ENCODE measurements around the gene TMPRSS7.

Gene TMPRSS7, protein sequence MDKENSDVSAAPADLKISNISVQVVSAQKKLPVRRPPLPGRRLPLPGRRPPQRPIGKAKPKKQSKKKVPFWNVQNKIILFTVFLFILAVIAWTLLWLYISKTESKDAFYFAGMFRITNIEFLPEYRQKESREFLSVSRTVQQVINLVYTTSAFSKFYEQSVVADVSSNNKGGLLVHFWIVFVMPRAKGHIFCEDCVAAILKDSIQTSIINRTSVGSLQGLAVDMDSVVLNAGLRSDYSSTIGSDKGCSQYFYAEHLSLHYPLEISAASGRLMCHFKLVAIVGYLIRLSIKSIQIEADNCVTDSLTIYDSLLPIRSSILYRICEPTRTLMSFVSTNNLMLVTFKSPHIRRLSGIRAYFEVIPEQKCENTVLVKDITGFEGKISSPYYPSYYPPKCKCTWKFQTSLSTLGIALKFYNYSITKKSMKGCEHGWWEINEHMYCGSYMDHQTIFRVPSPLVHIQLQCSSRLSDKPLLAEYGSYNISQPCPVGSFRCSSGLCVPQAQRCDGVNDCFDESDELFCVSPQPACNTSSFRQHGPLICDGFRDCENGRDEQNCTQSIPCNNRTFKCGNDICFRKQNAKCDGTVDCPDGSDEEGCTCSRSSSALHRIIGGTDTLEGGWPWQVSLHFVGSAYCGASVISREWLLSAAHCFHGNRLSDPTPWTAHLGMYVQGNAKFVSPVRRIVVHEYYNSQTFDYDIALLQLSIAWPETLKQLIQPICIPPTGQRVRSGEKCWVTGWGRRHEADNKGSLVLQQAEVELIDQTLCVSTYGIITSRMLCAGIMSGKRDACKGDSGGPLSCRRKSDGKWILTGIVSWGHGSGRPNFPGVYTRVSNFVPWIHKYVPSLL

DNA sequence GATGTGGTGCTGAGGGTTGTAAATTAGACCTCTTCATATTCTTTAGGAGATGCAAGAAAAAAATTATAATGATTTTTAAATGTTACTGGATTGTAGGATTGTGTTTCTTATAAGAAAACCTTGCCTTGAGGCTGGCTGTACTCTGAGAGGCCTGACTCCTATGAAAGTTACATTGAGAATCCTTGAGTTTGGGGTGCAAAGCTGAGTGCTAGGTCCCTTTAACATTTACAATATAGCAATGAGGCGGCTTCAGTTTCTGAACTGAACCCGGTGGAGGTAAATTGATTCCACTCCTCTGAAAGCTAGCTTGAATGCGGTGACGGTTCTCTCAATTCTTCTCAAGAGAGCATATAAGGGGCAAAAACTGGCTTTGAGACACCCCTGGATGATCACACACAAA, at the start of gene TMPRSS7:
Gene TMPRSS7 (plus strand): TSS at position 301 of the 400 bp plus-strand sequence. CDS start 110 bp downstream, outside the sequence.
- no peak for DNase-seq (ENCODE audit: low spot score)

DNA sequence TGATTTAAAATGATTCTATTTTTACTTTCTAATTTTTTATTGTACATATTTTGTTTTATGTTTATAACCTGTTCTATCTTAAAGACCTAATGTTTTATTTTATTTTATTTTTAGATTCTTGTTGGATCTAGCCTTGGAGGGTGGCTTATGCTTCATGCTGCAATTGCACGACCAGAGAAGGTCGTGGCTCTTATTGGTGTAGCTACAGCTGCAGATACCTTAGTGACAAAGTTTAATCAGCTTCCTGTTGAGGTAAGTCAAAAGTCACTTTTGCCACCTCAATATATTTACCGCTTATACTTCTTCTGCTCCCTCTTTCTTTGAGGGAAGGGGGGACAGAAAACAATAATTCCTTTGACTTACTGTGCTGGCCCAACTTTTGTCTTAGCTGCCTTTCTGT, 47.7 kb upstream of the TMPRSS7 start:
- DNase-seq (ENCODE audit: low spot score): no peak

DNA sequence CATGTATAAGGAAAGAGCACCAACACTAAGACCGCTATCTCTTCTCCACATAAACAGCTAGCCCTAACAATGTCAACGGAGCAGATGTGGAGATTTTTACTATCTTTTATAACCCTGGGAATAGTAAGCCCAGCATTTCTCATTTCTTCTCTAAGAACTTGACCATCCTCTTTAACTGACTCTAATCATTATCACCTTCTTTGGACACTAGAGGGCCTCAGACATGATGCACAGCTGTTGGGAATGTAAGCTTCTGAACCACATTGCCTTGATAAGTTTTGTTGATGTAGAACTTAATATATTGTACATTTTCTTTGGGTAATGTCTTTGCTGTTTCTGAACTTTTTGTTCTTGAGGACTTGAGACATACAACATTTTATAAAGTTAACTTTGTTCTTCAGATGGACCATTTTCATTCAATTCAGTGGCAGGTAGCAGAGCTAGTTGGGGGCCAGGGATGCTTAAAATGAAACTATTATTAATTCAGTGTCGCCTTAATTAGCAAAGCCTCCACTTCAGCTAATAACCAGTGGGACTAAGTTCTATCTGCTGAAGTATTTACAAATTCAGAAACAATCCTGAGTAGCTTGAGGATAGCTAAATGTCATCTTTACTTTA, 45.4 kb upstream of the TMPRSS7 start:
- peak; percentile 81 for DNase-seq (ENCODE audit: low spot score)

DNA sequence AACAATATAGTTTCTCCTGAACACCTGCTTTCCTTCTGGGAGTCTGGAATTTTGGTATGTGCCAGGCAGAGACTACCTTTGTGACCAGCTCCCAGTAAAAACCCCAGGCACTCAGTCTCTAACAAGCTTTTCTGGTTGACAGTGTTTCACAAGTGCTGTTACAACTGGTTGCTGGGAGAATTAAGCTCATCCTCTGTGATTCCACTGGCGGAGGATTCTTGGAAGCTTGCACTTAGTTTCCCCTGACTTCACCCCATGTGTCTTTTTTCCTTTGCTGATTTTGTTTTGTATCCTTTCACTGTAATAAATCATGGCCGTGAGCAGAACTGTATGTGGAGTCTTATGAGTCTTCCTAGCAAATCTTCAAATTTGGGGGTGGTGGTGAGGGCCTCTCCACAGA, 41.5 kb upstream of the TMPRSS7 start:
- no peak for DNase-seq (ENCODE audit: low spot score)

DNA sequence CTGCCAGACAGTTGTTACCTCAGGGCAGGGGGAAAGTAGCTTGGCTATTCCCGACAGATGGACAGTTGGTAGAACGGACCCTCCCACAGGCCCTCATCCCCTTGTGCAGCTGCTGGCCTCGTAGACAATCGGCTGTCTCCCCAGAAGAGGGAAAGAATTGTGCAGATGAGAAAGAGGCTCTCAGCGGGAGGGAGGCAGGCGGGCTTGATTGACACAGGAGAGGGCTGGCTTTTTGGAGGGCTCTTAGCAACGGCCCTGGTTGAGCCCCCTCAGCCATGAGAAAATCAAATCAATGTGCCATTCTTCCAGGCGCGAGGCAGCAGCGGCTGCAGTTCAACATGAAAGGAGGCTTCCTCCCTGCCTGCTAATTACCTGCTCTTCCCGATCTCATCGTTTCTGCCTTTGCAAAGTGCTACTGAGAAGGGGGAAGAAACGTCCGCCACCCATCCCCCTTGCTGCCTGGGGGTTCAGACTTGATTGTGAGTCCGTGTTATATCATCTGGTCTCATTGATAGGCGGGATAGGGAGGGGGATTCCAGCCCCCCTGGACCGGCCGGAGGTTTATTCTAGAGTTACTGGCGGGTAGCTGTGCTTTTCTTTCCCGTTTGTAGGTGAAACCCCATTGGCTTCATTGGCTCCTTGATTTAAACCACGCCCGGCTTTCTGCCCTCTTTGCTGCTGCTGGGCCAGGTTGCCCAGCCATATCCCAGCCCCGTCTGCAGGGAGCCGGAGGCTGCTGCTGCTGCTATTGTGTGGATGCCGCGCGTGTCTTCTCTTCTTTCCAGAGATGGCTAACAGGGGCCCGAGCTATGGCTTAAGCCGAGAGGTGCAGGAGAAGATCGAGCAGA, 35.7 kb upstream of the TMPRSS7 start, which contains the start of gene TAGLN3:
Gene TAGLN3 (plus strand): TSS at position 287 of the 848 bp plus-strand sequence. CDS start 501 bp downstream, at position 788.
- peak; percentile 83 for DNase-seq (ENCODE audit: low spot score)

DNA sequence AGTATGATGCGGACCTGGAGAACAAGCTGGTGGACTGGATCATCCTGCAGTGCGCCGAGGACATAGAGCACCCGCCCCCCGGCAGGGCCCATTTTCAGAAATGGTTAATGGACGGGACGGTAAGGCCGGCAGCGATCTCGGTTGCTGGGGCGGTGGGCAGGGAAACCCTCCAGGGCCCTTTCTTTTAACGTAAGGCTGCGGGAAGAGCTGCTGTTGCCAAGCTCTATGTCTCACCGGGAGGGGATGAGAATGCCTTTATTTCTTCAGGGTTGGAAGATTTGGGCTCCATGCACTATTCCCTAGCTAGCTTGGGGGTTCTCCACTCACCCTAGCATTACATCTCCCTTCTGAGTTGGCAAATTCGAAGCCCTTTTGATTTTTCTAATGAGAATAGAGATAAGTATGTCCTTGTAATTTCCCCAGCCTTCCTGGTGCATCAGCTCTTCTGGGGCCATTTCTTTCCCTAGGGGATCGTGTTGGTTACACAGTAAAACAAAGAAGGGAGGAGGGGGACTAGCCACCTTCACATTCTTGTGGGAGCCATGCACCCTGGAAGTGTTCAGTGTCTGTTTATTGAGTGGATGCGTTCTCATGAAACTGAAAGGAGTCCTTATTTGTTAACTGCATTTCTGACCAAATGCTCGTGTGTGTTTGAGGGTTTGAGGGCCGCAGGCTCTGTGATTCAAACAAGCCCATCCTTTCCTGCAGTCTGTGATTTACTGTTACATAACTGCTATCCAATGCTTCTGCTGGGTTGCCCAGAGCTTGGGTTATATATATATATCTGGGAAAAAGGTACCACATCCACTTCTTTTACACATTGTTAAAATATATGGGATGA, 34.8 kb upstream of the TMPRSS7 start:
- peak; percentile 84 for DNase-seq (ENCODE audit: low spot score)

DNA sequence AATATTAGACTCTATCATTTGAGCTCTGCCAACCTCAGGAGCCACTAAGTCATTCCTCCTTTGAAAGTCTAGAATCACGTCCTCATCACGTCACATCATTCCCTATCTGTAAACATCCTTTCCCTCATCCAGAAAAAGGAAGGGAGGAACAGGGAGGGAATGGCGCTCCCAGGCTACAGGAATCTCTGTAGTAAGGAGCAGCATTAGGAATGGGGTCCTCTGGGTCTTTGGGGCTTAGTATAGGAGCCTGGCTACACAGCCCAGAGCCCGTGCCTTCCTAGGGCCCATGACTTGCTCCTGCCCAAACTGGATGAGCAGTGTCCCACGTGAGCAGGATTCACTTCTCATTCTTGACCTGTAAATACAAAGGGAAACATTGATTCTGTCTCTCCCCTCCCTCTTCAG, 34.2 kb upstream of the TMPRSS7 start:
- DNase-seq (ENCODE audit: low spot score): peak; percentile 67

DNA sequence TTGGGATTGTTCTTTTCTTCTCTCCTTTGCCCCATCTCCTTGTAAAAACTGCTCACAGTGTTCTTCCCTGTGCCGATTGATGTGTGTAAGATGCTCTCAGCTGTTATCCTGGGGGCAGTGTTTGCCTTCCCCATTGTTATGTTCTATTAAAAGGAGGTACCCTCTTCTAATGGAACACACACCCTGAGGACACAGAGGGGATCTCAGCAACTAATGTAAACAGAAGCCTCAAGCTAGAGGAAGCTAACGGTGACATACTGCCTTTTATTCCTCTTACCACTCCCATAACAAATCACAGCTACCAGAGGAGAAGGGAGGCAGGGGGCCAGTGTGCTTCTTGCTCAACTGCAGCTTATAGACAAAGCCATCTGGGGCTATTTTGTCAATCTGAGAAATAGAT, 33.6 kb upstream of the TMPRSS7 start:
- DNase-seq (ENCODE audit: low spot score): peak; percentile 44

DNA sequence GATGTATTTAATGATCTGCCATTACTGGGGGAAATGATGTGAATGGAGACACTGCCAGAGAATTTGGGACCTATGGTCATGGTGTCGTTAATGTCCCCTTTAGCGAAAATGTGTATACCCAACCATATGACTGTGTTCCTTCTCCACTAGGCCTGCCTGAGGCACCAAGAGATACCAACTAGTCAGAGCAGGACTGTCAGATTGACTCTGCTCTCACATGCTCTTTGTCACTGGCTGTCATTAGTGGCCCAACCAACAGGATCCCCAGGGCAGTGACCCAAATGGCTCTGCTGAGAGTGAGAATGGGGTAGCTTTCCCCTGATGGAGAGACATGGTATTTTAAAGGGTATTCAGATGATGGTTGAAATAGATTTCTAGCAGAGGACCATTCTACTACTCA, 33.0 kb upstream of the TMPRSS7 start:
- DNase-seq (ENCODE audit: low spot score): peak; percentile 59

DNA sequence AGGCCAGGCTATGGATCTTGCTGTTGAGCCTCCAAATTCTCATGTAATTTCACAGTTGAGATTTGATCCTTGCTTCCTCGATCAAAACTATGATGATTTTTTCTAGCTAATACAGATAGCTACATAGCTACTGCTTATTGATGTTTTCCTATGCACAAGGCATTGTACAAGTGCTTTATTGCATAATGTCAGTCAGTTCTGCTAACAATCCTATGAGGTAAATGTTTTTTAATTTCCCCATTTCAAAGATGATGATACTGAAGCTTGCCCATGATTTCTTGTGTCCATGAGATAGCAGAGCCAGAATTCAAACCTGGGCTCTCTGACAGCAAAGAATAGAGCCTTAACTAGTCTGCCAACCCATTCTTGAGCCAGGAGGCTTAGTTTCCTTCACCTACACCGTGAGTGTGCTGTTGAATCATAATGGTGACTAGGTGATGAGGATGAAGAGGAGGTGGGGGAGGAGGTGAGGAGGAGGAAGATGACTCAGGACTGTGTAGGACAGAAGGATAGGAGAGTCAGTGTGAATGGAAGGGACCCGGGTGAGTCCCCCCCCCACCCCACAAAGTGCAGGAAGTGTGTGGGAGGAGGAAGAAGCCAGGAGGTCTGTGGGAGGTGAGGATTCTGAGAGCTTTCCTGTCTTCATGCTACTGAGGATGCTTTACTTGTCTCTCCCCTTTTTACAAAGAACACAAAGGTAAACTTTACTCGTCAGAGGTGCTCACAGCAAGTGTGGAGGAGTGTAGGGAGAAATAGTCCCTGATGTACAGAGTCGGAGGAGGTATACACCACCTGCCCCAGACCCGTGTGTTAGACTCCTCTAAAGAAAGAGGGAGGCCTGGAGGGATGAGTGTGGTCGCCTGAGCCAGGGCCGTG, 32.2 kb upstream of the TMPRSS7 start:
- DNase-seq (ENCODE audit: low spot score): no peak

DNA sequence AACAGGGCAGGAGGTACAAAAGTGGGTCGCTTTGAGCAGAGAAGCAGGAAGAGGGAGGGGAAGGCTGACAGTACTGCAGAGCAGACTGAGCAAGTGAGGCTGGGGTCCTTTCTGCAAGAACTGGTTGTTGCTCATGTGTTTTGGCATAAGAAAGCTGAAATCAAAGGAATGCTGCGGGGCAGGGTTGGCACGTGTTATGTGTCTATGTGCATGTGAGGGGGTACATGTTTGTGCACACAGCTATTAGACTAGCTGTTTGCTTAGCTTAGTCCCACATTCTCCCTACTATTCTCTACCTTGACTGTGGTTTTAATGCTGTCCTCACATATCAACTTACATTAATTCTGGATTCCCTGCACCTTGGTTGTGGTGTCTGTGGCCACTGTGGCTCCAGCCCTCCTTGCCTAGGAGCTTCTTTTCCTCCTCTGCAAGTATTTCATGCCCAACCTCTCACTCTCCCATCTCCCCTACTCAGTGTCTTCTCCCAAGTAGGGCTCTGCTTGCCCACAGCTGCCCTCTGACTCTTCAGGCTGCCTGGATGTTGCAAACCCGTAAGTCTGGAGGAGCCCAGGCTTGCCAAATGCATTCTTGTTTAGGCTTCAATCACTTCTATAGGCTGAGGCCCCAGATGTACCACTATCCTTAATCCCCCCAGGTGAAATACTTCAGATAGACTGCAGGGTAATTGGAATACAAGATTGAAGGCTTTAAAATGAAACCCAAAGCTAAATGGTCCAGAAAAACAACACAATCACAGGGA, 31.0 kb upstream of the TMPRSS7 start:
- DNase-seq (ENCODE audit: low spot score): no peak

DNA sequence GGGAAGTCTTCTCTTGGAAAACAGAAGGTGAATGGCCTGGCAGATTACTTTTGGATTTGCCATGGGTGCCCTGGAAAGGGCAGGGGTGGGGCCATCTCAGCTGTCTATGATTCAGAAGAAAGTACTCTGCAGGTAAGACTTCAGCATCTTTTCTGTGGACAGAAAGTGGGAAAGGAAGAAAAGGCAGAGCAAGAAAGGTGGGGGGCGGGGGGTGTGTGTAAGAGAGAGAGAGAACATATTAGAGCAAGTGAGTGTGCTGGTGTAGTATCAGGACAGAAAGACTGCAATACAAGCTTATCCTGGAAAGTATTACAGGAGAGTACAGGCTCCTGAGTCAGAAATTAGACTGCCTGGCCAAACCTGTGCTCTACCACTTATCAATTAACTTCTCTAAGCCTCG, 30.3 kb upstream of the TMPRSS7 start:
- no peak for DNase-seq (ENCODE audit: low spot score)

DNA sequence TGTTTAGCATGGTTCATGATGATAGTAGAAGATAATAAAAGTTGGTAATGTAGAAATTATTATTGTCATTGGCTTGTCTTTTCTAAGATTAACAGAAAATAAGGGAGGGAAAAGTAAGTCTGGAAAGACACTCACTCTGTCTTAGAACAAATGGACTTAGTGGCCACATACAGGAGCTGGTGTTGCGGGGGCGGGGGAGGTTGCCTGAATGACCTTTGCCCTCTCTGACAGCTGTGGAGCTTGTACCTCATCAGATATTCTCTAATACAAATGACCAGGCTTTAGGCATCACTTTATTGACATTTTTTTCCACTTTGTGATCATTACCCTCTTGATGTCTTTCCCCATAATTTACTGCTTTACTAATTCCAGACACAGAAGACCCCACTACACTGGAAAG, 29.9 kb upstream of the TMPRSS7 start:
- no peak for DNase-seq (ENCODE audit: low spot score)

DNA sequence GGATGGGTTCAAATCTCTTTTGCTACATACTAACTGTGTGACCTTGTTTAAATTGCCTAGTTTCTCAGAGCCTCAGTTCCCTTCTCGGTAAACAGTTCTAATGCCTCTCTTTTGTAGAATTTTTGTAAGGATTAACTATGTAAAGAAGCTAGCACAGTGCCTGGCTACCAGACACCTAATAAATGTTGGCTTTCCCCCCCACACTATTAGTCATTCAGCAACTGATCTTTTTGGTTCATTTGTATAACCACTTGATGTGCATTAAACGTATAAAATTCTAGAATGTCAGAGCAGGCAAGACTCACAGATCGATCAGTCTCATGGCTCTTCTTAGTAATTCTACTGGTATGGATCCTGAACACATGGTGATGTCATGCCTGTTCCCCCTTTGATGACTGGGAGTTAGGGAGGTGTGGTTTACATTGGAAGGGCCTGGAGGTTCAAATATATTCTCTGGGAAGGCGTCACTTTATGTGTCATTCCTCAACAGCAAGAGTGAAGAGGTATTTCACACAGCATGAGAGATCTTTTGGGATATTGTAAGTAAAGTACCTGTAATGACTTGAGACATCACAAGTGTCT, 29.4 kb upstream of the TMPRSS7 start:
- no peak for DNase-seq (ENCODE audit: low spot score)

DNA sequence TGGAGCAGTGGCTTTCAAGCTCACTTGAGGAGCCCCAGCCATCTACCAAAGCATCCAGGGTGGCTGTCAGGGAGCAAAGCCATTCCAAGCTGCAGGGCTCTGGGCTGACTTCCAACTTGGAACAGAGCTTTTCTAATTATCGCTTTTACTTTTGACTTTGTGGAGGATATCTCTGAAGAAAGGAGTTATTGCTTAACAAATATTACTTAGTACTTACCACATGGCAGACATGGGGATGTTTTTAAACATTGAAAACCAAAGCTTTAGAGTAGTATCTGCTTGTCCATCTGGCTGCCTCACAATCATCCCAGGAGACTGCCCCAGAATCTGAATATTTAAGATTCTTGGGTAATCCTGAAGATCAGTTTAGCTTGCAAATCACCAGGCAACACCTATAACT, 26.9 kb upstream of the TMPRSS7 start:
- DNase-seq (ENCODE audit: low spot score): peak; percentile 37

DNA sequence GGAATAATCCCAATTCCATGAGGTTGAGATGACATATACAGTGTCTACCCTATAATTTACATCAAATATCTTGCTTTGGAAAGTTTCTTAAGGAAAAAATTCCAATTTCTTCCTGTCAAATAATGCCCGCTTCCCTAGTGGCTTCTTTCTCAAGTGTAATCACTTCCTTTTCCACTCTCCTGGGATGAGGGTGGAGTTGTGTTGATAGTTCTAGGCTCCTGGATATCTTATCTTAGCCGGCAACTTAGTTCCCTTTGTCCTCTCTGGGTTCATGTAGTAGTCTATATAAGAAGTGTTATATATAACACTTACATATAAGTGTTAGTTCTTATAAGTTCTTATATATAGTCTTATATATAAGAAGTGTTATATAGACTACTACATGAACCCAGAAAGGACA, 24.9 kb upstream of the TMPRSS7 start:
- DNase-seq (ENCODE audit: low spot score): no peak

DNA sequence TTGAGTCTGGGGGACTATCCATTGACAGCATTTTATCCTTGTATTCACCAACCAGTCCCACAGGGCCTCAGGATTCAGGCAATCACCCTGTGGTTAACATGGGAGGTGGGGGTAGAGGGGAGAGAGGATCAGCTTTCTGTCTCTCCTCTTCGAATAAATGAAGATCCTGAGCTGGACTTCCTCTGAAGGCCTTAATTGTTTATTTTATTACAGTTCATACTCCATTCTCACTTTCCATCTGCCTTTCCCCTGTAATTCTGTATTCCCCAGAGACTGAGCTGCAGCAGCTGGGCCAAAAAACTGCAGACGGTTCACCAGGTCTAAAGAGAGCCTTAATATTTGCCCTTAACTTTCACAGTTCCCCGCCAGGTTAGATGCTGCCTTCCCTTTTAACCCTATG, 23.9 kb upstream of the TMPRSS7 start:
- DNase-seq (ENCODE audit: low spot score): no peak

DNA sequence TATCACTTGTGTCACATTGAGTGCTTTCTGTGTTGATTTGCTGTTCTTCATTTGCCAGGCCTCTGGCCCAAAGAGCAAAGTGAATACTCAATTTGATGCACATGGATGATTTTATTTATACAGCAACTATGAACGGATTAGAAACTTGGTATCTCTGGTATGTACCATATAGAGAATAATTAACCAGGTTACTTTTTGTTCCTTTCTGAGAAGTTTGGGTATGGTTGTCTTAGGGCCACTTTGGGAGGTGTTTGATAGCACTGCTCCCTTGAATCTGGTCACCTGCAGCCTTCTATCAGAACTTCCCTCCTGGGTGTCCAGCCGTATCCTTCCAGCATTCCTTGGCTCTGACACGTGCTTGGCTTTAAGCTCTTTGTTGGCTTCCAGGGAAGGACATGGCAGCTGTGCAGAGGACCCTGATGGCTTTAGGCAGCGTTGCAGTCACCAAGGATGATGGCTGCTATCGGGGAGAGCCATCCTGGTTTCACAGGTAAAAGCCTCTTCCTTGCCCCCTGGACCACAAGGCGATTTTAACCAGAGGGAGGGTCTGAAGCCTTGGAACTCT, 23.1 kb upstream of the TMPRSS7 start:
- no peak for DNase-seq (ENCODE audit: low spot score)

Measured in cerebellar cortex (tissue), 1 donor.